ENCODE results near the gene PGP.

The PGP gene

GRCh38 chr16:2237493-2238149 lies 23.0 kb upstream of the PGP start:
- no peak for DNase-seq (ENCODE audit: extremely low read depth in 1 of 2, low read depth in 1 of 2)

GRCh38 chr16:2237102-2237482 lies 22.5 kb upstream of the PGP start:
- DNase-seq (ENCODE audit: extremely low read depth in 1 of 2, low read depth in 1 of 2), result no peak

- DNase-seq (ENCODE audit: extremely low read depth in 1 of 2, low read depth in 1 of 2), result no peak
These were observed 21.9 kb upstream of the PGP start, which contains the start of gene DNASE1L2 for GRCh38 chr16:2236337-2237101. DNASE1L2 (plus strand) TSS chr16:2236444; CDS start chr16:2236817, 373 bp downstream.

GRCh38 chr16:2235695-2236336 lies 21.2 kb upstream of the PGP start:
- DNase-seq (ENCODE audit: extremely low read depth in 1 of 2, low read depth in 1 of 2), result no peak

- DNase-seq (ENCODE audit: extremely low read depth in 1 of 2, low read depth in 1 of 2), result no peak
These were observed 20.6 kb upstream of the PGP start for GRCh38 chr16:2235234-2235651.

- DNase-seq (ENCODE audit: extremely low read depth in 1 of 2, low read depth in 1 of 2), result no peak
These were observed 20.2 kb upstream of the PGP start for GRCh38 chr16:2234813-2235170.

GRCh38 chr16:2233872-2234812 lies 19.5 kb upstream of the PGP start:
- no peak for DNase-seq (ENCODE audit: extremely low read depth in 1 of 2, low read depth in 1 of 2)

- no peak for DNase-seq (ENCODE audit: extremely low read depth in 1 of 2, low read depth in 1 of 2)
These were observed 18.6 kb upstream of the PGP start for GRCh38 chr16:2233046-2233775.

- DNase-seq (ENCODE audit: extremely low read depth in 1 of 2, low read depth in 1 of 2), result no peak
These were observed 17.7 kb upstream of the PGP start for GRCh38 chr16:2232094-2232990.

- no peak for DNase-seq (ENCODE audit: extremely low read depth in 1 of 2, low read depth in 1 of 2)
These were observed 16.6 kb upstream of the PGP start for GRCh38 chr16:2231016-2231931.

- DNase-seq (ENCODE audit: extremely low read depth in 1 of 2, low read depth in 1 of 2), result no peak
These were observed 15.7 kb upstream of the PGP start for GRCh38 chr16:2230376-2230775.

- no peak for DNase-seq (ENCODE audit: extremely low read depth in 1 of 2, low read depth in 1 of 2)
These were observed 15.1 kb upstream of the PGP start for GRCh38 chr16:2229632-2230250.

- no peak for DNase-seq (ENCODE audit: extremely low read depth in 1 of 2, low read depth in 1 of 2)
These were observed 14.5 kb upstream of the PGP start for GRCh38 chr16:2229091-2229490.

GRCh38 chr16:2228161-2228824 lies 13.7 kb upstream of the PGP start:
- DNase-seq (ENCODE audit: extremely low read depth in 1 of 2, low read depth in 1 of 2), result no peak

- no peak for DNase-seq (ENCODE audit: extremely low read depth in 1 of 2, low read depth in 1 of 2)
These were observed 12.3 kb upstream of the PGP start for GRCh38 chr16:2226918-2227317.

- DNase-seq (ENCODE audit: extremely low read depth in 1 of 2, low read depth in 1 of 2), result no peak
These were observed 11.7 kb upstream of the PGP start for GRCh38 chr16:2226245-2226793.

GRCh38 chr16:2223942-2224486 lies 9.4 kb upstream of the PGP start:
- no peak for DNase-seq (ENCODE audit: extremely low read depth in 1 of 2, low read depth in 1 of 2)

Data from activated CD8-positive, alpha-beta memory T cell treated with anti-CD3 and anti-CD28 coated beads for 1 hour (primary cell).